CD14-positive monocyte (primary cell): ENCODE data around the gene MYO1G. TPM values are rescaled to one million over a fixed set of nuclear protein-coding genes. Genes with fewer than 3 reads are reported as not detected.

Experiments
- DNase-seq, 3 donors: peaks; one replicate each; pipeline ENCODE4 v3.0.0-alpha.2; 2011 to 2022
- H2AFZ ChIP-seq: 2 replicates; pipeline ENCODE4 v1.6.0; 2012; ENCODE audit warnings: mild to moderate bottlenecking, low read depth, low read length, inconsistent platforms; ENCODE audit not compliant: insufficient read depth, poor library complexity, severe bottlenecking
- H3K27ac ChIP-seq, 2 donors: 1 replicate in 1 of 2; 2 replicates in 1 of 2; pipeline ENCODE4 v1.5.1; 2012 to 2013; ENCODE audit warnings: low read length in 2 of 2, control low read depth in 1 of 2, inconsistent platforms in 1 of 2, low read depth in 1 of 2, mild to moderate bottlenecking in 1 of 2
- H3K27me3 ChIP-seq, 2 donors: one replicate each; pipeline versions ENCODE4 v1.6.0 to v1.6.1; 2011 to 2013; ENCODE audit warnings: low read length in 2 of 2; ENCODE audit not compliant: control insufficient read depth in 2 of 2, insufficient read depth in 2 of 2
- H3K36me3 ChIP-seq, 2 donors: replicated peaks in 1 of 2; 1 replicate in 1 of 2; 2 replicates in 1 of 2; pipeline versions ENCODE4 v1.5.1 to v1.6.1; 2012 to 2013; ENCODE audit warnings: low read length in 2 of 2, control low read depth in 1 of 2, inconsistent platforms in 1 of 2, mild to moderate bottlenecking in 1 of 2; ENCODE audit not compliant: insufficient read depth in 2 of 2, control insufficient read depth in 1 of 2
- H3K4me1 ChIP-seq, 2 donors: 1 replicate in 1 of 2; 2 replicates in 1 of 2; pipeline versions ENCODE4 v1.5.1 to v1.6.1; 2012 to 2013; ENCODE audit warnings: low read length in 2 of 2, control low read depth in 1 of 2, inconsistent platforms in 1 of 2, mild to moderate bottlenecking in 1 of 2, moderate library complexity in 1 of 2; ENCODE audit not compliant: insufficient read depth in 2 of 2, control insufficient read depth in 1 of 2
- H3K4me2 ChIP-seq: replicated peaks from 2 replicates; pipeline ENCODE3; 2012; ENCODE audit warnings: low read length, moderate library complexity, mild to moderate bottlenecking; ENCODE audit not compliant: poor library complexity, severe bottlenecking; ENCODE audit errors: extremely low read depth
- H3K4me3 ChIP-seq, 3 experiments: fragments of 200-600 bp in 1 of 3; sonication (generic) in 1 of 3; replicated peaks in 1 of 3; 1 replicate in 2 of 3; 2 replicates in 1 of 3; pipeline ENCODE4 v1.5.1; 2011 to 2013; ENCODE audit warnings: low read length in 3 of 3, mild to moderate bottlenecking in 3 of 3, control low read depth in 2 of 3, low read depth in 2 of 3, inconsistent platforms in 1 of 3, moderate library complexity in 1 of 3
- H3K79me2 ChIP-seq: 2 replicates; pipeline ENCODE4 v1.6.0; 2012; ENCODE audit warnings: mild to moderate bottlenecking, control low read depth, inconsistent platforms, low read length, moderate library complexity; ENCODE audit not compliant: insufficient read depth
- H3K9ac ChIP-seq: 2 replicates; pipeline ENCODE4 v1.6.0; 2017; ENCODE audit warnings: low read length, mild to moderate bottlenecking; ENCODE audit not compliant: insufficient read depth, poor library complexity, severe bottlenecking
- H3K9me3 ChIP-seq, 2 donors: replicated peaks in 1 of 2; 1 replicate in 1 of 2; 2 replicates in 1 of 2; pipeline versions ENCODE4 v1.5.1 to v1.6.1; 2012 to 2013; ENCODE audit warnings: low read length in 2 of 2, control low read depth in 1 of 2; ENCODE audit not compliant: control insufficient read depth in 1 of 2, insufficient read depth in 1 of 2
- H4K20me1 ChIP-seq: 2 replicates; pipeline ENCODE4 v1.6.0; 2012; ENCODE audit warnings: mild to moderate bottlenecking, low read length, control low read depth, moderate library complexity; ENCODE audit not compliant: insufficient read depth
- H3K27ac Mint-ChIP-seq, 7 donors: one replicate each; pipeline ENCODE4 v1.8.0; 2020; ENCODE audit warnings: mild to moderate bottlenecking in 7 of 7, mixed read lengths in 7 of 7, moderate library complexity in 6 of 7, inconsistent platforms in 2 of 7
- H3K27me3 Mint-ChIP-seq, 3 donors: one replicate each; pipeline ENCODE4 v1.8.0; 2021 to 2022; ENCODE audit warnings: low read depth in 3 of 3, mild to moderate bottlenecking in 3 of 3, mixed read lengths in 3 of 3, moderate library complexity in 3 of 3, inconsistent platforms in 1 of 3
- H3K36me3 Mint-ChIP-seq, 2 donors: one replicate each; pipeline ENCODE4 v1.8.0; 2020; ENCODE audit warnings: mixed read lengths in 2 of 2, inconsistent platforms in 1 of 2, mild to moderate bottlenecking in 1 of 2
- H3K4me1 Mint-ChIP-seq: one replicate; pipeline ENCODE4 v1.8.0; 2020; ENCODE audit warnings: mild to moderate bottlenecking, mixed read lengths
- H3K4me3 Mint-ChIP-seq, 2 donors: one replicate each; pipeline ENCODE4 v1.8.0; 2020; ENCODE audit warnings: mild to moderate bottlenecking in 2 of 2, mixed read lengths in 2 of 2, moderate library complexity in 1 of 2
- H3K9me3 Mint-ChIP-seq, 7 donors: one replicate each; pipeline ENCODE4 v1.8.0; 2020 to 2022; ENCODE audit warnings: mixed read lengths in 7 of 7, mild to moderate bottlenecking in 6 of 7, moderate library complexity in 6 of 7, inconsistent platforms in 2 of 7
- WGBS: methylation state at CpG from one replicate; pipeline ENCODE4 v1.1.5; 2013; ENCODE audit warnings: missing lambda C conversion rate; ENCODE audit not compliant: insufficient coverage; 5-methylcytosine and 5-hydroxymethylcytosine counted together
- intact Hi-C, 2 donors: fragments of 100-400 bp; cut with micrococcal nuclease; formaldehyde crosslinking; loops; one replicate each; pipeline versions ENCODE4 v1.15.0 to v1.15.1; 2023
- polyA plus RNA-seq, 3 donors: library from polyadenylated mRNA; depleted of rRNA in 1 of 3; unstranded in 2 of 3; stranded (reverse) in 1 of 3; fragments of 300-500 nt in 2 of 3; fragments of >200 nt in 1 of 3; fragmentation: Illumina TruSeq in 2 of 3; gene quantifications; 1 replicate in 2 of 3; 2 replicates in 1 of 3; pipeline ENCODE4 v1.2.3, GENCODE V29; 2012 to 2021
- TF ChIP-seq, protein P1 (sequence below): fragments of 200-600 bp; IDR thresholded peaks from one replicate; pipeline ENCODE4 v1.8.0; 2022; ENCODE audit warnings: antibody characterized with exemption, mild to moderate bottlenecking

MYO1G gene
- polyA plus RNA-seq, 3 donors = 119 to 314 (median 135) TPM

DNA sequence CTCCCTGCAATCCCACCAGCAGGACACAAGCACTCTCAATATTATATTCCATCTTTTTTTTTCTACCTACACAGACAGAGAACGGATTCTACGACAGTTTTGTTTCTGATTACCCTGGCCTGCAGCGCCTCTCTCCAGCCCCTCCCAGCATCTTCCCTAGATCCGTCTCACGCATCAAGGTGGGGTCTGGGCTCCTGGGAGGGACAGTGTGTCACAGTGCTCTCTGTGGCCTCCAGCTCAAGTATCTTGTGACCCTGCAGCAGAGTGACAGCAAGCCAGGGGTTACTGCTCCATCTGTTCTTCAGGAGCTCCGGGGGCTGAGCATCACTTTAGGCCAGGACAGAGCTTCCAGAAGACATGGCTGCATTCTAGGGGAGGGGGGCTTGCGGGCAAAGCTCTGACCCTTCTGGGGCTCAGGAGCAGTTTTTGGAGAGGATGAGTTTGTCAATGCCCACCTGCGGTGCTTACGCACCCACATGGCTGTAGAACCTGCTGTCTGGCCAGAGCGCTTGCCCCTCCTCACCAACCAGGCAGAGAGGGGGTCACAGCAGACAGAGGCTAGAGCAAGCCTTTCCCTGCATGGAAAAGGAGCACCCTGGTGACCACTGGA lies 22.6 kb downstream of the MYO1G start:
- Mint-ChIP-seq H3K27ac (no peak overlapping the region), H3K4me1 (peaks cover 21% of the 10 kb centered on the region), H3K36me3 (no peaks in the 10 kb centered on the region), H3K9me3 (peaks cover 0 to 7% (median 0%) of the 10 kb centered on the region in 7 donors), H3K4me3 (no peak overlapping the region), H3K27me3 (peaks cover 8 to 14% (median 14%) of the 10 kb centered on the region in 3 donors)
- TF ChIP-seq, protein P1, sequence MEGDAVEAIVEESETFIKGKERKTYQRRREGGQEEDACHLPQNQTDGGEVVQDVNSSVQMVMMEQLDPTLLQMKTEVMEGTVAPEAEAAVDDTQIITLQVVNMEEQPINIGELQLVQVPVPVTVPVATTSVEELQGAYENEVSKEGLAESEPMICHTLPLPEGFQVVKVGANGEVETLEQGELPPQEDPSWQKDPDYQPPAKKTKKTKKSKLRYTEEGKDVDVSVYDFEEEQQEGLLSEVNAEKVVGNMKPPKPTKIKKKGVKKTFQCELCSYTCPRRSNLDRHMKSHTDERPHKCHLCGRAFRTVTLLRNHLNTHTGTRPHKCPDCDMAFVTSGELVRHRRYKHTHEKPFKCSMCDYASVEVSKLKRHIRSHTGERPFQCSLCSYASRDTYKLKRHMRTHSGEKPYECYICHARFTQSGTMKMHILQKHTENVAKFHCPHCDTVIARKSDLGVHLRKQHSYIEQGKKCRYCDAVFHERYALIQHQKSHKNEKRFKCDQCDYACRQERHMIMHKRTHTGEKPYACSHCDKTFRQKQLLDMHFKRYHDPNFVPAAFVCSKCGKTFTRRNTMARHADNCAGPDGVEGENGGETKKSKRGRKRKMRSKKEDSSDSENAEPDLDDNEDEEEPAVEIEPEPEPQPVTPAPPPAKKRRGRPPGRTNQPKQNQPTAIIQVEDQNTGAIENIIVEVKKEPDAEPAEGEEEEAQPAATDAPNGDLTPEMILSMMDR = no peak
- no peaks in the 10 kb centered on the region for H3K79me2 ChIP-seq
- H3K27ac ChIP-seq = no peak overlapping the region
- H3K4me2 ChIP-seq = no peak overlapping the region
- no peak overlapping the region for H3K9ac ChIP-seq
- no peaks in the 10 kb centered on the region for H3K36me3 ChIP-seq
- intact Hi-C loops = no loop called here
- peaks cover 16% of the 10 kb centered on the region for H4K20me1 ChIP-seq
- H2AFZ ChIP-seq = no peak overlapping the region
- peaks cover 18 to 21% of the 10 kb centered on the region in 2 donors for H3K4me1 ChIP-seq
- H3K4me3 ChIP-seq = no peak overlapping the region
- no peaks in the 10 kb centered on the region for H3K9me3 ChIP-seq
- no peaks in the 10 kb centered on the region for H3K27me3 ChIP-seq
- 96% methylated on average over 5 of the region's 10 CpGs for WGBS
- DNase-seq = no peak

DNA sequence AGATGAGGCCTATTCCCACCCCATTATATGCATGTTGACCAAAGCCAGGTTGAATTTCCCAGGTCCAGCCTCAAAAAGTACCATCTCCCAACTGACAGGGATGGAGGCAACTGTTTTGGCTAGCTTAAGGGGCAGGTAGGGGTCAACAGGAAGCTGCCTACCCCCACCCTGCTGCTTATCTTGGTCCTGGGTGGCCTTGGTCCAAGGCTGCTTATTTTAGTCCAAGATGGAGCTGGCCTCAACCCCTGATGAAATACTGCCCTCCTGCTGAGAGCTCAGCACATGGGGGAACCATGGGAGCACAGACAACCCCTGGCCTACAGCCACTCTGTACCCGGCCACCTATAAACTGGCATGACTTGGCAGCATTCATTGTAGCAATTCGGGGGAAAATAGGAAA lies 23.1 kb downstream of the MYO1G start:
- no peak overlapping the region for H3K27ac ChIP-seq
- H3K36me3 ChIP-seq = no peaks in the 10 kb centered on the region
- Mint-ChIP-seq H3K9me3 (peaks cover 0 to 7% (median 0%) of the 10 kb centered on the region in 7 donors), H3K4me3 (no peak overlapping the region), H3K4me1 (peaks cover 21% of the 10 kb centered on the region), H3K27me3 (peaks cover 8 to 15% (median 14%) of the 10 kb centered on the region in 3 donors), H3K27ac (no peak overlapping the region), H3K36me3 (no peaks in the 10 kb centered on the region)
- no peaks in the 10 kb centered on the region for H3K27me3 ChIP-seq
- 78% methylated on average over 2 of the region's 2 CpGs for WGBS
- peak in 1 of 3 donors; percentile 7 for DNase-seq
- no peak overlapping the region for H3K4me3 ChIP-seq
- no peak overlapping the region for H3K9ac ChIP-seq
- no peaks in the 10 kb centered on the region for H3K9me3 ChIP-seq
- H4K20me1 ChIP-seq = peaks cover 15% of the 10 kb centered on the region
- intact Hi-C loops = no loop called here
- H3K4me1 ChIP-seq = peaks cover 18 to 21% of the 10 kb centered on the region in 2 donors
- H2AFZ ChIP-seq = no peak overlapping the region
- TF ChIP-seq, protein P1 = no peak
- H3K79me2 ChIP-seq = no peaks in the 10 kb centered on the region
- H3K4me2 ChIP-seq = no peak overlapping the region
